Measurements from ENCODE around the gene PITPNM1.
A peak's percentile ranks its signal among the peaks of the same experiment; 100 is the strongest.
"Not testable (repeated sequence)": the region's sequence is repeated elsewhere in the genome, so short reads cannot be mapped to it uniquely, and the experiment has no call there.

PITPNM1 gene

GRCh38 chr11:67504950-67505581 lies at the start of gene PITPNM1:
PITPNM1 (minus strand) TSS chr11:67505363; CDS start chr11:67504180, 1,183 bp downstream.
- Mint-ChIP-seq H3K27ac (peak within 1 kb of the TSS; percentile 98), H3K36me3 (ENCODE audit: low read depth) (peaks cover 73% of the 10 kb centered on the region), H3K9me3 (no peaks in the 10 kb centered on the region), H3K4me1 (ENCODE audit: low read depth) (peaks cover 78% of the 10 kb centered on the region), H3K4me3 (peak within 1 kb of the TSS; percentile 97), H3K27me3 (peaks cover 4% of the 10 kb centered on the region)
- intact Hi-C loops (cut with micrococcal nuclease) = loop anchor here (5.0 to 10.0 kb wide), 3 partner anchors 38 to 220 kb away; partner anchors contain the start of genes ANKRD13D, PTPRCAP and TMEM134

GRCh38 chr11:67551697-67552096 lies 46.5 kb upstream of the PITPNM1 start:
- H3K27me3 Mint-ChIP-seq = peaks cover 11% of the 10 kb centered on the region
- H3K36me3 Mint-ChIP-seq (ENCODE audit: low read depth); H3K27ac Mint-ChIP-seq; H3K4me1 Mint-ChIP-seq (ENCODE audit: low read depth); intact Hi-C loops (cut with micrococcal nuclease); H3K4me3 Mint-ChIP-seq: not testable (repeated sequence)
- H3K9me3 Mint-ChIP-seq = peaks cover 22% of the 10 kb centered on the region

GRCh38 chr11:67551127-67551526 lies 46.0 kb upstream of the PITPNM1 start:
- H3K4me3 Mint-ChIP-seq = no peak overlapping the region
- no peaks in the 10 kb centered on the region for H3K36me3 Mint-ChIP-seq (ENCODE audit: low read depth)
- peaks cover 22% of the 10 kb centered on the region for H3K9me3 Mint-ChIP-seq
- peaks cover 11% of the 10 kb centered on the region for H3K27me3 Mint-ChIP-seq
- H3K4me1 Mint-ChIP-seq (ENCODE audit: low read depth) = no peaks in the 10 kb centered on the region
- intact Hi-C loops (cut with micrococcal nuclease) = no loop called here
- no peak overlapping the region for H3K27ac Mint-ChIP-seq

- no peak overlapping the region for H3K27ac Mint-ChIP-seq
- H3K9me3 Mint-ChIP-seq = peaks cover 22% of the 10 kb centered on the region
- intact Hi-C loops (cut with micrococcal nuclease) = no loop called here
- H3K27me3 Mint-ChIP-seq = peaks cover 15% of the 10 kb centered on the region
- H3K4me3 Mint-ChIP-seq = no peak overlapping the region
- H3K4me1 Mint-ChIP-seq (ENCODE audit: low read depth) = no peaks in the 10 kb centered on the region
- no peaks in the 10 kb centered on the region for H3K36me3 Mint-ChIP-seq (ENCODE audit: low read depth)
These were observed 43.5 kb upstream of the PITPNM1 start for GRCh38 chr11:67548555-67549110.

- peaks cover 16% of the 10 kb centered on the region for H3K27me3 Mint-ChIP-seq
- H3K27ac Mint-ChIP-seq; H3K4me3 Mint-ChIP-seq; intact Hi-C loops (cut with micrococcal nuclease); H3K4me1 Mint-ChIP-seq (ENCODE audit: low read depth); H3K36me3 Mint-ChIP-seq (ENCODE audit: low read depth): not testable (repeated sequence)
- H3K9me3 Mint-ChIP-seq = peaks cover 22% of the 10 kb centered on the region
These were observed 42.9 kb upstream of the PITPNM1 start for GRCh38 chr11:67548112-67548511.

- Mint-ChIP-seq H3K4me1 (ENCODE audit: low read depth) (no peaks in the 10 kb centered on the region), H3K4me3 (no peak overlapping the region), H3K36me3 (ENCODE audit: low read depth) (no peaks in the 10 kb centered on the region), H3K27ac (no peak overlapping the region), H3K9me3 (peaks cover 4% of the 10 kb centered on the region), H3K27me3 (peaks cover 13% of the 10 kb centered on the region)
- intact Hi-C loops (cut with micrococcal nuclease) = no loop called here
These were observed 40.1 kb upstream of the PITPNM1 start for GRCh38 chr11:67545280-67545679.

- H3K4me3 Mint-ChIP-seq = no peak overlapping the region
- intact Hi-C loops (cut with micrococcal nuclease) = no loop called here
- no peak overlapping the region for H3K27ac Mint-ChIP-seq
- no peaks in the 10 kb centered on the region for H3K9me3 Mint-ChIP-seq
- H3K27me3 Mint-ChIP-seq = peaks cover 10% of the 10 kb centered on the region
- no peaks in the 10 kb centered on the region for H3K36me3 Mint-ChIP-seq (ENCODE audit: low read depth)
- no peaks in the 10 kb centered on the region for H3K4me1 Mint-ChIP-seq (ENCODE audit: low read depth)
These were observed 39.6 kb upstream of the PITPNM1 start for GRCh38 chr11:67544616-67545242.

GRCh38 chr11:67543585-67543984 lies 38.4 kb upstream of the PITPNM1 start:
- H3K27ac Mint-ChIP-seq = no peak overlapping the region
- no peaks in the 10 kb centered on the region for H3K36me3 Mint-ChIP-seq (ENCODE audit: low read depth)
- no peak overlapping the region for H3K4me3 Mint-ChIP-seq
- H3K9me3 Mint-ChIP-seq = no peaks in the 10 kb centered on the region
- H3K4me1 Mint-ChIP-seq (ENCODE audit: low read depth) = no peaks in the 10 kb centered on the region
- intact Hi-C loops (cut with micrococcal nuclease) = no loop called here
- H3K27me3 Mint-ChIP-seq = peaks cover 8% of the 10 kb centered on the region

GRCh38 chr11:67542971-67543370 lies 37.8 kb upstream of the PITPNM1 start:
- Mint-ChIP-seq H3K27me3 (peaks cover 8% of the 10 kb centered on the region), H3K4me3 (no peak overlapping the region), H3K4me1 (ENCODE audit: low read depth) (no peaks in the 10 kb centered on the region), H3K27ac (no peak overlapping the region), H3K36me3 (ENCODE audit: low read depth) (no peaks in the 10 kb centered on the region), H3K9me3 (no peaks in the 10 kb centered on the region)
- intact Hi-C loops (cut with micrococcal nuclease) = no loop called here

GRCh38 chr11:67542169-67542568 lies 37.0 kb upstream of the PITPNM1 start:
- intact Hi-C loops (cut with micrococcal nuclease) = no loop called here
- no peak overlapping the region for H3K27ac Mint-ChIP-seq
- no peaks in the 10 kb centered on the region for H3K4me1 Mint-ChIP-seq (ENCODE audit: low read depth)
- no peaks in the 10 kb centered on the region for H3K36me3 Mint-ChIP-seq (ENCODE audit: low read depth)
- no peak overlapping the region for H3K4me3 Mint-ChIP-seq
- H3K9me3 Mint-ChIP-seq = no peaks in the 10 kb centered on the region
- H3K27me3 Mint-ChIP-seq = peaks cover 8% of the 10 kb centered on the region

- H3K4me1 Mint-ChIP-seq (ENCODE audit: low read depth) = no peaks in the 10 kb centered on the region
- H3K36me3 Mint-ChIP-seq (ENCODE audit: low read depth) = no peaks in the 10 kb centered on the region
- peaks cover 5% of the 10 kb centered on the region for H3K27me3 Mint-ChIP-seq
- intact Hi-C loops (cut with micrococcal nuclease) = no loop called here
- no peak overlapping the region for H3K27ac Mint-ChIP-seq
- no peaks in the 10 kb centered on the region for H3K9me3 Mint-ChIP-seq
- H3K4me3 Mint-ChIP-seq = no peak overlapping the region
These were observed 36.0 kb upstream of the PITPNM1 start for GRCh38 chr11:67541198-67541597.

- Mint-ChIP-seq H3K27me3 (peaks cover 5% of the 10 kb centered on the region), H3K36me3 (ENCODE audit: low read depth) (no peaks in the 10 kb centered on the region), H3K4me1 (ENCODE audit: low read depth) (no peaks in the 10 kb centered on the region), H3K9me3 (peaks cover 4% of the 10 kb centered on the region), H3K4me3 (no peak overlapping the region), H3K27ac (no peak overlapping the region)
- intact Hi-C loops (cut with micrococcal nuclease) = no loop called here
These were observed 34.4 kb upstream of the PITPNM1 start for GRCh38 chr11:67539550-67539949.

- Mint-ChIP-seq H3K9me3 (peaks cover 9% of the 10 kb centered on the region), H3K4me3 (no peak overlapping the region), H3K4me1 (ENCODE audit: low read depth) (no peaks in the 10 kb centered on the region), H3K27me3 (peaks cover 5% of the 10 kb centered on the region), H3K27ac (no peak overlapping the region), H3K36me3 (ENCODE audit: low read depth) (no peaks in the 10 kb centered on the region)
- intact Hi-C loops (cut with micrococcal nuclease) = no loop called here
These were observed 33.8 kb upstream of the PITPNM1 start for GRCh38 chr11:67538823-67539505.

GRCh38 chr11:67538306-67538705 lies 33.1 kb upstream of the PITPNM1 start:
- Mint-ChIP-seq H3K4me3 (no peak overlapping the region), H3K4me1 (ENCODE audit: low read depth) (no peaks in the 10 kb centered on the region), H3K9me3 (peaks cover 16% of the 10 kb centered on the region), H3K36me3 (ENCODE audit: low read depth) (no peaks in the 10 kb centered on the region), H3K27me3 (peaks cover 3% of the 10 kb centered on the region), H3K27ac (no peak overlapping the region)
- intact Hi-C loops (cut with micrococcal nuclease) = no loop called here
